ENCODE results near the gene DPP10.

Gene DPP10

DNA sequence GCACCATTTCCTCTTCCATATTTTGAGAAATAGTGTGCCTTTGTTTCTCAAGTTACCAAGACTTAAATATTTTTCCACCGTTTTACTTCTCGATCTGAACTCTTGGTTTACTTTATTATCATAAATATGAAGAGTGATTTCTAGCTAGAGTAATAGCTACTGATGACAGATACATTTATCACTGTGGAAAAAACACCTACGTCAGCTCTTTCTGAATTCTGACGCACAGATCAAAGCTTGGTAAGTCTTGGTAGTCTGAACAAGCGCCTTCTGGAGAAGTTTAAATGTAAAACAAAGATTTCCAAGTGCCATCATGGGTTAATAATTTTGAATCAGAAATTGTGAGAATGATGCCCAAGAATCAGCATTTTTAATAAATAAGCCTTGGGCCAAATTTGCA lies 367.7 kb downstream of the DPP10 start:
- DNase-seq (ENCODE audit: low read depth) = no peak

DNA sequence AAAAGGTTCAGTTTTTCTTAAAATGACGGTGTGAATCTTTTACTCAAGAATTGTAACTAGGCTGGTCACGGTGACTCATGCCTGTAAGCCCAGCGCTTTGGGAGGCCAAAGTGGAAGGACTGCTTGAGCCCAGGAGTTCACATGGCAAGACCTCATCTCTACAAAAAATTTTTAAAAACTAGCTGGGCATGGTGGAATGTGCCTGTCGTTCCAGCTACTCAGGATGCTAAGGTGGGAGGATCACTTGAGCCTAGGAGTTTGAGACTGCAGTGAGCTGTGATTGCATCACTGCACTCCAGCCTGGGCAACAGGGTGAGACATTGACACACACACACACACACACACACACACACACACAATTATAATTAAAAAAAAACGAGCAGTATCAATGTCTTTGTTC lies 369.8 kb downstream of the DPP10 start:
- DNase-seq (ENCODE audit: low read depth) = no peak

DNA sequence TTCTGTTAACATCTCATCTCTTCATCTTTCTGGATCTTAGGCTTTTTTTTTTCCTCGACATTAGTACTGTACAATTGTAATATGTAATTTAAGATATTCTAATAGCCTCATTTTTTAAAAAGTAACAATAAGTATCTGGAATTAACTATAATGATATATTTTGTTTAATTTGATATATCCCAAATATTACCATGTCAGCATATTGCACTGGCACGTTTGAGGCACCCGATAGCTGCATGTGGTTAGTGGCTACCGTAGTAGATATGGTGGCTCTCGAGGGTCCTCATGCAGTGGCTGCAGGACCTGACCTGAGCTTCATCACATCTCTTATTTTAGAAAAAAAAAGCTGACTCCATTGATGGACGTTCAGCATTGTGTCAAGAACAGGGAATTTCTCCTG lies 371.9 kb downstream of the DPP10 start:
- no peak for DNase-seq (ENCODE audit: low read depth)

DNA sequence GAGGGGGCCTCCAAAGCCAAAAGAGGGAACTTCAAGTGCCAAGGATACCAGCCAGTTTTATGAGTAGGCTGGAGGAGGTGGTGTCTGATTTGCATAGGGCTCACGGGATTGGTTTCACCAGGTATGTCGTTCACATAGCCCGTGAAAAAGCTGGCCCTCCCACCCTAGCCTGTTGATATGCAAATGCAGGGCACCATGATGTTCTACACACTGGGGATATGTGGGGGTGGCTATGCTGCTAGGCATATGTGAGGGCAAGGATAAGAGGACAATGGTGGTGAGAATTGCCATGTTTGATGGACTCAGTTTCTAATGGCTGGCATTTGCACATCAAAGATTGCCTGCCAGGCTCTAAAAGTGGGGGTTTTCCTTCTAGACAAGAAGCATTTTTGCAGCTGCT lies 378.6 kb downstream of the DPP10 start:
- no peak for DNase-seq (ENCODE audit: low read depth)

DNA sequence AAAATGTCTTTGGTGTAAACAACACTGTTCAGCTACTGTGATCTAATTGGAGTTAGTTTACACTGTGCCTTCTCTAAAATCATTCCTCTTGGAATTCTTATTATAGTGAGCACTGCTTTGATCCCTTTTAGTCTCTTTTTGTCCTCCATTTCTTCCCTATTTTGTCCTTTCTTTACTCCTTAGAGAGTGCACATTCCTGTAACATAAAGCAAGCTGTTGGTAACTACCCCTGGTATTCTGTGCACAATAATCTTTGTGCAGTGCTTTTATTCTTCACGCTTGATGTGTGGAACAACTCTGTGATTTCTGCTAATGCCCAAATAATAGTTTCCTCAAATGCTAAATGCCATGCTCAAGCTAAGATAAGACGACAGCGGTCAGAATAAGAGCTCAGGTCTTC lies 401.5 kb downstream of the DPP10 start:
- DNase-seq (ENCODE audit: low read depth) = no peak

DNA sequence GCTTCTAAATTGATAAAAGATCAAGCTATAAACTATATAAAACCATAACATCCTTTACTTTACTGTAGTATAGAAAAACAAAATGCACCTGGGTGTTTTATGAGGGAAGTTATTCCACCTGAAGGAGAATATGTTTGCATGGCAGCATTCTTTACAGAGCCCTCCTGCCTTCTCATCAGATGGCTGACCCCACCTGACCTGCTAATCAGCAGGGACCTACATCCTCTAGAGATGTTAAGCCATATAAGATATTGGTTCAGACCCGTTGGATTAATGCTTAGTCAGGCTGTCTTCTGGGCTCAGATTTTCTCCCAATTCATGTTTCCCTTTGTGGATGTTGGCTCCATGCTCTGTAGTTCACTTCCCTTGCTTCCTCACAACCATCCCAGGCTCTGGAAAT lies 414.8 kb downstream of the DPP10 start:
- no peak for DNase-seq (ENCODE audit: low read depth)

DNA sequence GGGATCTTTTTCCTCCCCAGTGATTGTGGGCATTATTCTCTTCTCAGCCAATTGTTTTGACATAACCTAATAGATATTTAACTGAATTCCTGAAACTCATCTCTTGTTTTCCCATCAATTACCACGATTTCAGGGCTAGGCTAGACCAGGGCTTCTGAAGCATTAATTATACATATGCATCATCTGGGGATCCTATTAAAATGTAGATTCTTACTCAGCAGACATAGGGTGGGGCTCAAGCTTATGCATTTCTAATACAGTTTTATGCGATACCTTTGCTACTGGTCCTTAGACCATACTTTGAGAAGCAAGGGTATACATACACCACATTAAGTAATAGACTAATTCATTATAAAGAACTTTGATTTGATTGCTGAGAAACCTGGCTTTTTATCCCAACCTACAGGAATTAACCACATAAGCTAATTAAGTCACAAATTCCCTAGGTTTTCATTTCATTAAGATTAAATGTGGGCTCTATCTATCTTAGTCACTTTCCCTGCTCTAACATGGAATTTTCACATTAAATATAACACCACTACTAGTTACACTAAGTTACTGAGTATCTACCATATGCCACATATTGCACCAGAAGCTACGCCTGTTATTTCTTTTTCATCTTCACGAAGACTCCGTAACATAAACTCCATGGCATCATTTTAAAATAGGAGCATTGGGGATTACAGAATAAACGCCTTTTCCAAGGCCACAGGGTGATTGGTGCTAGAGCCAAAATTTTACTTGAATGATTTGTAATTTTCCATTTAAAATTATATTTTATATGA lies 417.5 kb downstream of the DPP10 start:
- no peak for DNase-seq (ENCODE audit: low read depth)

DNA sequence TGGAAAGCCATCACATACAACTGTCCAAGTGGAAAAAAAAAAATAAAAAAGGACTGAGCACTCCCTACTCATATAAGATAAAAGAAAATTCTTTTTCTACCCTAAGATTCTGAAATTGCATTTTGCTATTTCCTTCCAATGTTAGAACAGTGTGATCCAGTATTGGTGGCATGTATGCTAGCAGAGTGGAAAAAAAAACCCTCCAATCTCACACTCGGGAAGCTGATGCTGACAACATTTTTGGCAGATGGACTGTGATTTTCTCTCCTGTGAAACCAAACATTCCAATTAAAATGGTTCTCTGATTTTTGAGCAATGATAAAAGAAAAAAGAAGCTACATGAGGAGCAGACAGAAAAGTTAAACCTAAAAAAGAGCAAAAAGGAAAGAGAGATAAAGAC lies 419.8 kb downstream of the DPP10 start:
- DNase-seq (ENCODE audit: low read depth) = no peak

DNA sequence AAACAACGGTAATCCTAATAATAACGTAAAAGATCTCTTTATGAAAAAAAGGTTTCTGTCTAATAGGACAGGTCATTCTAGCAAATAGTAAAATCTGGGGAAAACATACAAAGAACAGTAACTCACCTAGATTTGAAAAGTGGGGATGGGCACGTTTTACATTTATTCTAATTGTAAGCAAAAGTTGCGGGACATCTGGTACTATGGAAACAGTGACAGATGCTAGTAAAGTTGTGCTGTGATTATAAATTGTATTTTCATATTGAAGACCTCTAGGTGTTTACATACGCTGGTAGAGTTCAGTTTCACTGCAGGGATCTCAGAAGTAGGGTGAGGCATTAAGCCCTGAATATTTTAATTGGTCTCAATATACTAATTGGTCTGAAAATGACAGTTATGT lies 422.5 kb downstream of the DPP10 start:
- no peak for DNase-seq (ENCODE audit: low read depth)

DNA sequence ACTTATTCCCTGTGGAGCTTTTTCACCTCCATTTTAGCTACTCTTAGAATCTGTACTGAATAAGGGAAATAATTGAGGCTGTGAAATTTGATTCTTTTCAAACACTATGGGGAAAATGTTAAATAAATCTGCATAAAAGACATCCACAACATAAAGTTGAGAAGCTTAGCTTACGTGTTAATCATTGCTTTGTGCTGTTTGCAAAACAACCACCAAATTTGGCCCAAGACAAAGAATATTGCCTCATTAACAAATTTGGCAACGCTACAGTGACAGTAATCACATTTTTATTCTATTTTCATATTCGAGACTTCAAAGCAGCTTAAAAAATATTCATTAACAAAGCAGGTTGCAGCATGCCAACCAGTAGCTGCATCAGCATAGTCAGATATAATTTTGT lies 437.6 kb downstream of the DPP10 start:
- DNase-seq (ENCODE audit: low read depth) = no peak

DNA sequence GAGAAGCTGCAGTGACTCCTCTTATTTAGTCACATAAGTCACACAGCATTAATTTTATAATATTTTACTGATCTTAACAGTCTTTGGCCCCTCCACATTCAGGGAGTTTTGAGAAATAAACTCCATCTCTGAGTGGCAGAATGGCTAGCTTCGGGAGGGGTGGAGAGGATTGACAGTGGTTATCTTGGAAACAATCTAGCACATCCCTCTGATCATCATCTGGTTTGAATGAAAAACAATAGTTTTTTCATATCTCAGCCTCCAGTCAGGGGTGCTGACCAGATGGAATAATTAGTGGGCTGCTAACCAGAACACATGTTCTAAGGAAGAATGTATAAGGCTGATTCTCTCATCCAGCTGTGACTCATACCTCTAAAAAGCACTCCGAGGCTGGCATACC lies 477.5 kb downstream of the DPP10 start:
- DNase-seq (ENCODE audit: low read depth) = no peak

DNA sequence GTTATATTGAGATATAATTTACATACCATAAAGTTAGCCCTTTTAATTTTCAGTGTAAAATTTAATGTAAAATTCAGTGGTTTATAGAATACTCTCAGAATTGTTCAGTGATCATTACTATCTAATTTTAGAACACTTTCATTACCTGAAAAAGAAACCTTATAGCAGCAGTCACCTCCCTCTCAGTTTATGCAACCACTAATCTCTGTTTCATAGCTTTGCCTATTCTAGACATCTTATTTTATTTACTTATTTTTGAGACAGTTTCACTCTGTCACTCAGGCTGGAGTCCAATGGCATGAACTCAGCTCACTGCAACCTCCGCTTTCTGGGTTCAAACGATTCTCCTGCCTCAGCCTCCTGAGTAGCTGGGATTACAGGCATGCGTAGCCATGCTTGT lies 479.6 kb downstream of the DPP10 start:
- no peak for DNase-seq (ENCODE audit: low read depth)

DNA sequence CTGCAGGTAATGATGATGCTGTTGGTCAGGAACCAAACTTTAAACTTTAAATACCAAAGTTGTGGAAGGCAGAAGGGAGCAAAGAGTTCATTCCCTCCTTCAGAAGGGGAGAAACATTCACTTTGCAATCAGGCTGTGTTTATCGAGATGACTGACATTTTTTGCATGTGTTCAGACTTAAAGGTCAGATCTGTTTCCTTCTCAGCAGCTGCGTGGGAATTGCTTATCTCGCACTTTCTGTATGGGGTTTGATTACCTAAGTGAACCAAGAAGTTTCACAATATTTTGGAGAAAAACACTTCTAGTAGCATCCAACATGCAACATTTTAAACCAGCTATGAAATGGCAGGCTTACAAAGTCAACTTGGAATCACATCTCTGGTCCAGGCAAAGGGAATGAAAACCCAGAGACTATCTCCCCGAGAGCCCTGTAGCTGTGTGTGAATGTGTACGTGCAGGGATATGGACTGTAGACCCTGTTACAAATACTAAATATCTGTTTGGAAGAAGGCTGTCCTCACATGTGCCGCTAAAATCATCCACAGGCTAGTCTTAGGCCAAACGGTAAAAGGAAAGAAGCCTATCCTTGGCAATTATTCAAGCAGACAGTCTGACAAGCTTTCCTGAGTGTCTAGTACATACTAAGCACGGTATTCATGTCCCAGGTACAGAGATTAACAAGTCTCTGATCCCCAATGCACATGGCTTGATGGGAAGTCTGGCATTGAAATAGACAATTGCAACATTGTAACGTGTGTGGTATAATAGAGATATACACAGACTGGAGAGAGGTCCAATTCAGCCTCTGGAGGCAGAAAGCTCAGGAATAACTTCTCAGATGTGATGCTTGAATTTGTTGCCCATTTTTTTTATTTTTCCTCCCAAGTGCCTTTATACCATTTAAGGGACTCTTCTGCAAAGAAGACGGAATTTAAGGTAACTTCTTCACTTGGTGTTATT lies 483.1 kb downstream of the DPP10 start:
- no peak for DNase-seq (ENCODE audit: low read depth)

DNA sequence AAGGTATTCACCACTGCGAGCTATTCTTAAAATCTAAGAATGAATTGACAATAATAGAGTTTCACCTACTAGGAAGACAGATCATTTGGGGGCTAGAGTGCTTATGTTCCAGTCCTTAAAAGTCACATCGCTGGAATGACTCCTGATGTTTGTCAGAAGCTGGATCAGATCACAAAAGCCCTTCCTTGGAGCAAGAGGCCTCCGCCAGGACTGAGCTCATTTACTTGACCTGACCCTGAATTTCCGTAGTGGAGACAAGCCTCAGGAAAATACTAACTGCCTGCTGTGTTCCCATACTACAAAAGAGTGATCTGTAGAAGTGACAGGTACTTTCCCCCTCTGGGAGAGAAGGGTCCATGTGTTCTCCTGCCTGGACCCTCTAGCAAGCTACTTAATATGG lies 483.9 kb downstream of the DPP10 start:
- DNase-seq (ENCODE audit: low read depth) = no peak

DNA sequence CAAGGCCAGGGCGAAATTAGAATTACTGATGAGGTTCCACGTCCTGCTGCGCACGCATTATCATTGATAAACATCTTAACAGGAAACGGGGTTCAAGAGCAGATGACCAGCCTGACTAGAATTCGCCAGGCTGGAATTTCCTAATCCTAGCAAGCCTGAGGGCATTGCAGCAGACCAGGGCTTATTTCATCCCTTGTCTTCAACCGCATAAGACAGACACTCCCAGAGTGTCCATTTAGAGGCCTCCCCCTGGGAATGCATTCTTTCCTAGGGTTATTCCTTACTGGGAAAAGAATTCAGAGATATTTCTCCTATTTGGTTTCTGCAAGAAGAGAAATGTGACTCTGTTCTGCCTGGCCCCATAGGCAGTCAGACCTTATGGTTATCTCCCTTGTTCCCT lies 486.8 kb downstream of the DPP10 start:
- DNase-seq (ENCODE audit: low read depth) = no peak

DNA sequence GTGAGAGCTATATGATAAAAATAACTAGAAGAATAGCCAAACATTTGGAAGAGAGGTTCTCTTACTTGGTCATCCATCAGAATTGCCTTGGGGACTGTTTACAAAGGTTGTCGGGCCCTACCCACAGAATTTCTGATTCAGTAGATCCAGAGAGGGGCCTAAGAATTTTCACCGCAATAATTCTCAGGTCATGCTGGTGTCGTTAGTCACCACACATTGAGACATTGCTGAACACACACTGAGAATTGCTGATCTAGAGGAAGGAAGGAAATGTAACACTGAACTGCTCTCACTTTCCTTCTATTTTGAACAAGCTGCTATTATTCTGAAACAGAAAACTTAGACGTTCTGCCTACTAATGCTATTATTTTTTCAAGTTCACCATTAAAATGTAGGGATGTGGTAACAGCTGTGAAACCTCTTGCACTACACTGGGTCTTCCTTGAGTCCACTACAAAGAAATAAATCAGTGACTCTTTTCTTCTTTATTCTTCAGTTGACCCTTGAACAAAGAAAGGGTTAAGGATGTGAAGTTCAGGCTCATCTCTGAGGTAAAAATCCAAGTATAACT lies 491.3 kb downstream of the DPP10 start:
- no peak for DNase-seq (ENCODE audit: low read depth)

DNA sequence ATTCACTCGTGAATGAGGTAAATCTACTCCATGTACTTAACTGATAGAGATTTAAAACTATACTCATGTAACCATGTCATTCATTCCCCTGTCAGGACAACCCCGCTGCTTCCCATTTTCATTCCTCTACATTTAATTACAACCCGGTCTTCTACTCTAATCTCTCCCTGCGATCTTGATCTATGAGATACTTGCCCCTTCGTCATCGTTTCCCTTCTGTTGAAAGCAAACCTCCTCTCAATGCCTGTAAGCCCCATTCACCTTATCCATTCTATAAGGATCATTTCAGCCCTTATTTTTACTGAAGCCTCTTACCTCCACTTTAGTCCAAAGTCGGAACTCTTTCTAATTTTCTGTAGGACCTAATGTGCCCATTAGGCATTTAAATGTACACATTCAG lies 492.6 kb downstream of the DPP10 start:
- DNase-seq (ENCODE audit: low read depth) = no peak

DNA sequence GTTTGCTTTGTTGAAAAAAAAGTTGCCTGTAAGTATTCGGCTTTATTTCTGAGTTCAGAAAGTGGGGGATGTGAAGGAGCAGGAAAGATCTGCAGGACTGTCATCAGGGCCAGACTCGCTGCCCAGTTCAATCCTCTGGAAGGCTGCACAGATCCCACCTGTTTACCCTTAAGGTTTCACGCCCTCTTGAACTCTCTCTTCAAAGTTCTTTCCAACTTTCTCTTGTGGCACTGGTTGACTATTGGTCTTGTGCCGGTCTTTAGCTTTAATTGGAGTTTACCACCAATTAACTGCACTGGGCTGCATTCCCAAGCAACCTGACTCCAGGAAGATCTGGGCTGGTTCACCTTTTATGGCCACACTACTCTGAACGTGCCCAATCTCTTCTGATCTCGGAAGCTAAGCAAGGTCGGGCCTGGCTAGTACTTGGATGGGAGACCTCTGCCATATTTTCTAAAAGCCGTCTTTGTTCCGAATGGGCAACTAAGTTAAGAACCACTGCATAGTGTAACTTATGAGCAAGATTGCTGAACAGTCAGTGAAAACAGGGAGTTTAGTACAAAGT lies 495.0 kb downstream of the DPP10 start:
- no peak for DNase-seq (ENCODE audit: low read depth)

DNA sequence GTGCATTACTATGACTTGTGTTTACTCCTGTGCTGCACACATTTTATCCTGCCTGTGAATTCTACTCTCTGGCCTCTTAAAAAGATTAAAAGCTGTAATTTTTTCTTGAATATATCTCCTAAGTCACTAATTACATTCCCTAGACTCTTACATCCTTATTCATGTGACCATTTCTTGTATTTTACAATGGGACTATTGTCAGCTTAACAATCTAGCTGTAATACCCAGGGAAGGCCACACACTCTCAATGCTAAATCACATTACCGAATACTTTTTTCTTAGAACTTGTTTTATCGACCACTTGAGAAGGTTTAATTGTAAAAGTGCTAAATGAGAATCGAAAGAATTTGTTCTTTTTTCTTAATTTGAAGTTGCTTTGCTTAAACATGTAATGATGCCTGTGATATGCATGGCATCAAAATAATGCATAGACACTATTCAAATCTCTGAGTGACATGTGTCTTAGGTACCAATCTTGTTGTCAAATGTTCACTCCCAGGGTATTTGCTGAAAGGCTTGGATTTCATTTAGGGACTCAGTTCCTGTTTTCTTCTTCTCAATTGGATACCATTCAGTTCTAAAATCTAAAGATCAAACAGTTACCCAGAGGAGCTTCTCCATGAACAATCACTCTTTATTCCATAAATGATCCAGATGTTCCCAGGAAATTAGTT lies 498.5 kb downstream of the DPP10 start:
- no peak for DNase-seq (ENCODE audit: low read depth)

DNA sequence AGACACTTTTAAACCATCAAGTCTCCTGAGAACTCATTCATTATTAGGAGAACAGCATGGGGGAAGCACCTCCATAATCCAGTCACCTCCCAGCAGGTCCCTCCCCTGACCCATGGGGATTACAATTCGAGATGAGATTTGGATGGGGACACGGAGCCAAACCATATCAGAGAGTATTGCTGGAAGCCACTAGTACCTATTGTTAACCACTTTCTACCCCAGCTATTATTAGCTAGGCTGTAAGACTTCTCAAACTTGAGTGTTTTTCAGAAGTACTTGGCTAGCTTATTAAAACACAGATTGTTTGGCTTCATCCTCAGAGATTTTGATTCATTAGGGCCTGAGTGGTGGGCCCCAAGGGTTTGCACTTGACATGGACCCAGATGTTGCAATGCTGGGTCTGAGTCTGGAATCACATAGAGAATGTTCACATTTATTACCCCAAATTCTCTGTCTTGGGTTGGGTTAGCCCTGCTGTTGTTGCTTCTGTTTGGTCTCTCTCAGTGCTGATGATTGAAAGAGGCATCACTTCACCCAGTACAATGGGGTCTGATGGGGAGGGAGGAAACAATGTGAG lies 506.9 kb downstream of the DPP10 start:
- DNase-seq (ENCODE audit: low read depth) = no peak

DNA sequence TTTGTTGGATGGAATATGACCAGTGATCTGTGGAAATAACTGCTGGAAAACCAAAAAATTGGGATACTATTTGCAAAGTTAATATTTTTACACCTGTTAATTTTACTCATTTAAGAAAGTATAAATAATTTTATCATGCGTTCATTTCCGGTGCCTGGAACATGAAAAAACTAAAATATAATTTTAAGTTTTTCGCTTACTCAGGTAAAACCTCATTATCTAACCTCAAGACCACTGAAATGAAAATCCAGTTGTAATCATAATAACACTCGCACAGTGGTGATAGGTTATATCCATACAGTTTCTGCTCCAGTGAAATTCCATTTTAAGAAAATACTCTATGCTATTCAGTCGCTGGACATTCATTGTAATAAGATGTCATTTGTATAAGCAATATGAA lies 517.9 kb downstream of the DPP10 start:
- DNase-seq (ENCODE audit: low read depth) = no peak

DNA sequence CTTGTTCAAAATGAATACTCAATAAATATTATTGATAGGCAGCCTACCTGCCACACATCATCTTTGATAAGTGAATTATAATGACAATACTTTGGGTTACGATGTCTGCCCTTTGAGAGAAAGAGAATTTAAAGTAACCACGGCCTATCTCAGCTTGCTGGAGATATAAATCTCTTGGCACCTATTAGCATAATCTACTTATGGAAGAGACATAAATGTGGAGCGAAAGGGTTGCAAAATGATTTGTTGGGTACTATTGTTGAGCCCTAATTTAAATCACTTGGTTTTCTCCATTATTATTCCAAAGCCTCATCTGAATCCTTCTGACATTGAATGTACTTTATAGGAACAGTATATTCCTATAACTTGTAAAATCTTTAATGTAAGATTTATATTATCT lies 520.1 kb downstream of the DPP10 start:
- DNase-seq (ENCODE audit: low read depth) = no peak
